Measurements from ENCODE around the gene TAL2. TPM values are rescaled to one million over a fixed set of nuclear protein-coding genes. Genes with fewer than 3 reads are reported as not detected.

The TAL2 gene
- total and polyA plus RNA-seq, 10 of the 15 experiments (the other 5 are each of a cell fraction or from before 2014, with no cell fraction given), result 0.16 to 0.51 (median 0.34) TPM; not detected in 1

DNA sequence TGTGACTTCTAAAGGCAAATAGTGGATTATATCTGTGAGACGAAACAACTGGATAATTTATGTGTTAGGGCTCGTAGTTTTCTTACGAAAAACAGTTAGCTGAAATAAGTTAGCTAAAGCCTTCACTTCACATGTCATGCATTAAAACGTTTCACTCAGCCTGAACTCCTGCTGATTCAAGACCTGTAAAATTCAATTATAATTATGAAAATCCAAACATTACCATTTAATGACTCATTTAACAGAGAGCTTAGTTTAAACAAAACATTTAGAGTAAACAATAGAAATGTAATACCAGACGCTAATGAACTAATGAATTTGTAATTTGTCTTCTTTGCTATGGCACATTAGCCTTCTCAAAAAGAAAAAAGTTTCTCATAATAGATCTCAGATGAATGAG is 1.7 kb downstream of the TAL2 start (continued):
- TF ChIP-seq SUZ12 (IDR thresholded peaks at IDR 0.05; ENCODE audit: unreplicated experiment), result no peak

DNA sequence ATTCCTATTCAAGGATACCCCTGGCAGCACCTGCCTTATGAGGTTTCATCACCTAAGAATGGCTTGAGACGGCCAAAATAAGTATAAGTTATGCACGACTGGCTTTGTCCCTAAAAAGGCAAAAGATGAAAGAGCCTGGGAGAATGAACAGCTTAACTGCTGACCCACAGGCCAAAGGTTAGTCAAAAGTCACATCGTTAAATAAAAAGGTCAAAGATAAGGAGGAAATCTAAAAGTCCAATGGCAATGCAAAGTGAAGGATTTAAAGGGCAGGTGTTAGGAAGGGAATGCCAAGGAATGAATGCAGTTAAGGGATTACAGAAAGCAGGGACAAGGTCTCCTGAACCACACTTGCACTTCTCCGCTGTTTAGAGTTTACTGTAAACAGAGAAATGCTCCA is 5.6 kb downstream of the TAL2 start:
- CTCF ChIA-PET, result interaction anchor here (0.5 to 0.7 kb wide), 2 partner anchors 30 to 414 kb away, joined by 3 read pairs; no protein-coding TSS in a partner anchor

More for the DNA sequence above, 5.6 kb downstream of the TAL2 start:
- Histone ChIP-seq H3K9me3 (replicated peaks; ENCODE audit: control insufficient read depth, insufficient read depth, low read length) (no peaks in the 10 kb centered on the region), H3K27me3 (replicated peaks in 1 of 2; ENCODE audit: control insufficient read depth in 2 of 2, insufficient read depth in 2 of 2, low read length in 1 of 2) (no peaks in the 10 kb centered on the region), H3K36me3 (ENCODE audit: control insufficient read depth in 2 of 2, insufficient read depth in 2 of 2, low read length in 1 of 2) (no peaks in the 10 kb centered on the region), H3K27ac (ENCODE audit: control insufficient read depth, insufficient read depth) (no peak overlapping the region), H3K4me1 (ENCODE audit: control insufficient read depth, insufficient read depth, low read length) (peaks cover under 1% of the 10 kb centered on the region), H3K4me3 (no peak overlapping the region), H2AFZ (ENCODE audit: control insufficient read depth, low read depth, low read length) (no peak overlapping the region), H3K79me2 (ENCODE audit: control insufficient read depth, insufficient read depth, low read length) (no peaks in the 10 kb centered on the region), H4K20me1 (ENCODE audit: control insufficient read depth, insufficient read depth) (no peaks in the 10 kb centered on the region), H3K4me2 (ENCODE audit: control insufficient read depth, insufficient read depth) (no peak overlapping the region), H3K9ac (ENCODE audit: control insufficient read depth, insufficient read depth, low read length) (no peak overlapping the region)
- BruUV-seq (replicated peaks), result no TSS peak
- in situ Hi-C loops (cut with MboI), result no loop called here
- DNase-seq (ENCODE audit: low read depth, low spot score), result no peak
- peak; percentile 30; the same call in 1 of the 2 replicates for TF ChIP-seq NR2F1 (conservative IDR thresholded peaks at IDR 0.05)
- TF ChIP-seq, protein P1, sequence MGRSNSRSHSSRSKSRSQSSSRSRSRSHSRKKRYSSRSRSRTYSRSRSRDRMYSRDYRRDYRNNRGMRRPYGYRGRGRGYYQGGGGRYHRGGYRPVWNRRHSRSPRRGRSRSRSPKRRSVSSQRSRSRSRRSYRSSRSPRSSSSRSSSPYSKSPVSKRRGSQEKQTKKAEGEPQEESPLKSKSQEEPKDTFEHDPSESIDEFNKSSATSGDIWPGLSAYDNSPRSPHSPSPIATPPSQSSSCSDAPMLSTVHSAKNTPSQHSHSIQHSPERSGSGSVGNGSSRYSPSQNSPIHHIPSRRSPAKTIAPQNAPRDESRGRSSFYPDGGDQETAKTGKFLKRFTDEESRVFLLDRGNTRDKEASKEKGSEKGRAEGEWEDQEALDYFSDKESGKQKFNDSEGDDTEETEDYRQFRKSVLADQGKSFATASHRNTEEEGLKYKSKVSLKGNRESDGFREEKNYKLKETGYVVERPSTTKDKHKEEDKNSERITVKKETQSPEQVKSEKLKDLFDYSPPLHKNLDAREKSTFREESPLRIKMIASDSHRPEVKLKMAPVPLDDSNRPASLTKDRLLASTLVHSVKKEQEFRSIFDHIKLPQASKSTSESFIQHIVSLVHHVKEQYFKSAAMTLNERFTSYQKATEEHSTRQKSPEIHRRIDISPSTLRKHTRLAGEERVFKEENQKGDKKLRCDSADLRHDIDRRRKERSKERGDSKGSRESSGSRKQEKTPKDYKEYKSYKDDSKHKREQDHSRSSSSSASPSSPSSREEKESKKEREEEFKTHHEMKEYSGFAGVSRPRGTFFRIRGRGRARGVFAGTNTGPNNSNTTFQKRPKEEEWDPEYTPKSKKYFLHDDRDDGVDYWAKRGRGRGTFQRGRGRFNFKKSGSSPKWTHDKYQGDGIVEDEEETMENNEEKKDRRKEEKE (IDR thresholded peaks at IDR 0.05), result no peak
- no peak for FAIRE-seq
- ATAC-seq, result no peak
- intact Hi-C loops (cut with micrococcal nuclease; ENCODE audit: unreplicated experiment), result no loop called here
- SMC1A ChIA-PET (ENCODE audit: uncharacterized antibody, unreplicated experiment), result interaction anchor here (1.5 to 2.5 kb wide), 2 partner anchors 12 to 20 kb away, joined by 3 to 6 read pairs; no protein-coding TSS in a partner anchor
- WGBS (ENCODE audit: insufficient coverage, insufficient replicate concordance, low lambda C conversion rate, missing lambda C conversion rate), result 64% methylated on average over 4 of the region's 4 CpGs
- POLR2A ChIA-PET, result interaction anchor here (1.5 kb wide), 1 partner anchor 9 kb away, joined by 3 read pairs; no protein-coding TSS in a partner anchor
- RAD21 ChIA-PET (ENCODE audit: unreplicated experiment), result no interaction called here
